A549 (cell line): ENCODE measurements around the gene SCRT2. TPM values are rescaled to one million over a fixed set of nuclear protein-coding genes. Genes with fewer than 3 reads are reported as not detected.

Experiments used
- ATAC-seq, 2 experiments: fragments of 200-7000 bp in 1 of 2; fragments of >200 bp in 1 of 2; cut with Nextera tagmentation in 1 of 2; cut with Tn5 transposase in 1 of 2; 3 replicates each; pipeline versions ENCODE4 v1.8.0 to v1.9.1; 2018 to 2020; ENCODE audit warnings: mild to moderate bottlenecking in 1 of 2, moderate library complexity in 1 of 2
- CTCF ChIA-PET: fragments of 300-600 bp; sonication (Branson Sonifier 250); formaldehyde crosslinking; extraction: SDS; loops from one replicate; lab custom pipeline; 2021; ENCODE audit warnings: antibody characterized with exemption, inconsistent platforms; lab: Yijun Ruan, JAX
- POLR2A ChIA-PET: fragments of 350-600 bp; formaldehyde crosslinking; extraction: SDS; loops from one replicate; lab custom pipeline; 2021; ENCODE audit warnings: antibody characterized with exemption, inconsistent platforms; lab: Yijun Ruan, JAX
- DNase-seq, 2 experiments: peaks; one replicate each; pipeline versions ENCODE4 v3.0.0 to v3.0.0-alpha.2; 2011 to 2016; ENCODE audit warnings: low read depth in 1 of 2, low spot score in 1 of 2
- FAIRE-seq: peaks from 2 replicates; lab custom pipeline; 2011; peaks lifted over from hg19 to GRCh38; lab: Jason Lieb, UNC
- H3K27ac ChIP-seq, 2 experiments: fragments of >200 bp; sonication (Bioruptor Twin); formaldehyde crosslinking; 3 replicates each; pipeline ENCODE4 v1.5.1; 2016 to 2017
- H3K4me1 ChIP-seq: fragments of >200 bp; sonication (Bioruptor Twin); formaldehyde crosslinking; 3 replicates; pipeline ENCODE4 v1.6.1; 2016
- H3K4me2 ChIP-seq: fragments of >200 bp; sonication (Bioruptor Twin); formaldehyde crosslinking; 3 replicates; pipeline ENCODE4 v1.6.1; 2016
- H3K4me3 ChIP-seq: fragments of >200 bp; sonication (Bioruptor Twin); formaldehyde crosslinking; 3 replicates; pipeline ENCODE4 v1.5.1; 2016
- H3K9me3 ChIP-seq: fragments of >200 bp; sonication (Bioruptor Twin); formaldehyde crosslinking; 3 replicates; pipeline ENCODE4 v1.6.1; 2016
- ATOH8 ChIP-seq: fragments of 250-450 bp; sonication (Bioruptor Pico); IDR thresholded peaks from 2 replicates; pipeline ENCODE4 v1.5.0; 2020; ENCODE audit warnings: low read depth, mild to moderate bottlenecking, moderate library complexity
- BCL3 ChIP-seq: fragments of >200 bp; sonication (Bioruptor Twin); formaldehyde crosslinking; IDR thresholded peaks from 3 replicates; pipeline ENCODE4 v1.6.1; 2016
- CBX2 ChIP-seq: fragments of 200-600 bp; sonication (generic); IDR thresholded peaks from 2 replicates; pipeline ENCODE4 v1.6.1; 2016; ENCODE audit warnings: low read depth, mild to moderate bottlenecking, borderline replicate concordance
- CBX8 ChIP-seq: fragments of 200-600 bp; sonication (generic); IDR thresholded peaks from 2 replicates; pipeline ENCODE4 v1.6.1; 2016
- CHD2 ChIP-seq: fragments of 150-350 bp; IDR thresholded peaks from 2 replicates; pipeline ENCODE4 v1.6.1; 2014; ENCODE audit warnings: low read length; ENCODE audit not compliant: partially characterized antibody
- CTCF ChIP-seq: fragments of >200 bp; sonication (Bioruptor Twin); formaldehyde crosslinking; IDR thresholded peaks from 3 replicates; pipeline ENCODE4 v1.5.1; 2016
- E2F6 ChIP-seq: IDR thresholded peaks from 2 replicates; pipeline ENCODE4 v1.6.1; 2012; ENCODE audit warnings: low read depth, borderline replicate concordance
- EHMT2 ChIP-seq: fragments of 200-600 bp; sonication (generic); IDR thresholded peaks from 2 replicates; pipeline ENCODE4 v1.6.1; 2016; ENCODE audit warnings: antibody characterized with exemption, low read depth, mild to moderate bottlenecking, moderate library complexity
- ELK1 ChIP-seq: fragments of 150-350 bp; IDR thresholded peaks from 2 replicates; pipeline ENCODE4 v1.6.1; 2014; ENCODE audit warnings: low read depth, mild to moderate bottlenecking, low read length
- EP300 ChIP-seq, 2 experiments: fragments of >200 bp; sonication (Bioruptor Twin); formaldehyde crosslinking; IDR thresholded peaks; 2 replicates in 1 of 2; 3 replicates in 1 of 2; pipeline ENCODE4 v1.6.1; 2016 to 2017
- ESRRA ChIP-seq: fragments of 150-350 bp; IDR thresholded peaks from 2 replicates; pipeline ENCODE4 v1.6.1; 2014; ENCODE audit warnings: mild to moderate bottlenecking, low read length, borderline replicate concordance
- FOSB ChIP-seq: fragments of 250-450 bp; sonication (Bioruptor Pico); IDR thresholded peaks from 2 replicates; pipeline ENCODE4 v1.5.0; 2020; ENCODE audit warnings: mild to moderate bottlenecking, moderate library complexity
- FOSL2 ChIP-seq, 2 experiments: fragments of 450-650 bp in 1 of 2; fragments of >200 bp in 1 of 2; sonication (Bioruptor Twin) in 1 of 2; formaldehyde crosslinking; IDR thresholded peaks; 2 replicates each; pipeline versions ENCODE4 v1.5.0 to v1.6.1; 2016 to 2020; ENCODE audit warnings: mild to moderate bottlenecking in 1 of 2, moderate library complexity in 1 of 2
- GATA3 ChIP-seq: IDR thresholded peaks from 2 replicates; pipeline ENCODE4 v1.6.1; 2012; ENCODE audit warnings: borderline replicate concordance
- HDAC2 ChIP-seq: fragments of 200-600 bp; sonication (generic); IDR thresholded peaks from 2 replicates; pipeline ENCODE4 v1.6.1; 2016
- HOXB13 ChIP-seq: fragments of 250-450 bp; sonication (Bioruptor Pico); IDR thresholded peaks from 2 replicates; pipeline ENCODE4 v1.5.0; 2020; ENCODE audit warnings: low read depth, mild to moderate bottlenecking, moderate library complexity
- HOXB5 ChIP-seq: fragments of 250-450 bp; sonication (Bioruptor Pico); IDR thresholded peaks from 2 replicates; pipeline ENCODE4 v1.5.0; 2020; ENCODE audit warnings: mild to moderate bottlenecking, moderate library complexity
- JUN ChIP-seq, 2 experiments: fragments of >200 bp; sonication (Bioruptor Twin); formaldehyde crosslinking; IDR thresholded peaks; 2 replicates in 1 of 2; 3 replicates in 1 of 2; pipeline ENCODE4 v1.6.1; 2016 to 2017
- JUNB ChIP-seq: fragments of >200 bp; sonication (Bioruptor Twin); formaldehyde crosslinking; IDR thresholded peaks from 2 replicates; pipeline ENCODE4 v1.6.1; 2016
- KDM1A ChIP-seq: fragments of 200-600 bp; sonication (generic); IDR thresholded peaks from 2 replicates; pipeline ENCODE4 v1.6.1; 2016; ENCODE audit warnings: low read depth, mild to moderate bottlenecking
- KDM5A ChIP-seq: fragments of 200-600 bp; sonication (generic); IDR thresholded peaks from 2 replicates; pipeline ENCODE4 v1.6.1; 2016; ENCODE audit warnings: antibody characterized with exemption, mild to moderate bottlenecking
- MAFK ChIP-seq: fragments of 450-650 bp; IDR thresholded peaks from 2 replicates; pipeline ENCODE4 v1.6.1; 2014; ENCODE audit not compliant: partially characterized antibody
- MAZ ChIP-seq: fragments of 150-350 bp; IDR thresholded peaks from 2 replicates; pipeline ENCODE4 v1.6.1; 2014; ENCODE audit warnings: antibody characterized with exemption, low read depth, low read length, borderline replicate concordance
- MYC ChIP-seq: IDR thresholded peaks from 2 replicates; pipeline ENCODE4 v1.6.1; 2012; ENCODE audit warnings: mild to moderate bottlenecking, inconsistent platforms, low read length, improper control_type of control experiment, borderline replicate concordance
- NFE2L2 ChIP-seq: fragments of 150-350 bp; conservative IDR thresholded peaks from 2 replicates; pipeline ENCODE4 v1.6.1; 2014; ENCODE audit warnings: low read length
- PBX3 ChIP-seq: IDR thresholded peaks from 2 replicates; pipeline ENCODE4 v1.6.1; 2012
- PHF8 ChIP-seq: fragments of 200-600 bp; sonication (generic); IDR thresholded peaks from 2 replicates; pipeline ENCODE4 v1.6.1; 2016; ENCODE audit warnings: low read depth, mild to moderate bottlenecking, antibody characterized with exemption, moderate library complexity, borderline replicate concordance
- RARB ChIP-seq: fragments of 250-450 bp; sonication (Bioruptor Pico); IDR thresholded peaks from 2 replicates; pipeline ENCODE4 v1.8.0; 2021; ENCODE audit warnings: mild to moderate bottlenecking, moderate library complexity
- RCOR1 ChIP-seq: fragments of 150-350 bp; IDR thresholded peaks from 2 replicates; pipeline ENCODE4 v1.6.1; 2014; ENCODE audit warnings: antibody characterized with exemption, low read length, low read depth
- RNF2 ChIP-seq: fragments of 200-600 bp; sonication (generic); IDR thresholded peaks from 2 replicates; pipeline ENCODE4 v1.6.1; 2016; ENCODE audit warnings: low read depth, mild to moderate bottlenecking, antibody characterized with exemption, moderate library complexity, borderline replicate concordance
- SREBF2 ChIP-seq: fragments of 450-650 bp; IDR thresholded peaks from 2 replicates; pipeline ENCODE4 v1.6.1; 2014; ENCODE audit warnings: mild to moderate bottlenecking, moderate library complexity
- TFCP2L1 ChIP-seq: fragments of 250-450 bp; sonication (Bioruptor Pico); IDR thresholded peaks from 2 replicates; pipeline ENCODE4 v1.5.0; 2021; ENCODE audit warnings: mild to moderate bottlenecking
- TP53 ChIP-seq: fragments of 250-450 bp; sonication (Bioruptor Pico); IDR thresholded peaks from 2 replicates; pipeline ENCODE4 v1.5.0; 2021; ENCODE audit warnings: mild to moderate bottlenecking, moderate library complexity
- ZFP36 ChIP-seq: fragments of 450-650 bp; IDR thresholded peaks from 2 replicates; pipeline ENCODE4 v1.6.1; 2014; ENCODE audit warnings: borderline replicate concordance; ENCODE audit not compliant: partially characterized antibody
- ZNF302 ChIP-seq: fragments of 250-450 bp; sonication (Bioruptor Pico); IDR thresholded peaks from 2 replicates; pipeline ENCODE4 v1.9.0; 2021; ENCODE audit warnings: inconsistent platforms, mild to moderate bottlenecking, moderate library complexity
- ZSCAN20 ChIP-seq: fragments of 250-450 bp; sonication (Bioruptor Pico); IDR thresholded peaks from 2 replicates; pipeline ENCODE4 v1.8.0; 2022; ENCODE audit warnings: mild to moderate bottlenecking, moderate library complexity
- WGBS: methylation state at CpG from one replicate; pipeline ENCODE4 v1.1.6; 2017; ENCODE audit errors: missing lambda C conversion rate; 5-methylcytosine and 5-hydroxymethylcytosine counted together
- polyA plus RNA-seq, 4 experiments: library from polyadenylated mRNA; depleted of rRNA in 3 of 4; stranded (reverse); fragments of >200 nt; fragmentation: RNase III in 1 of 4; extraction: RNeasy Plus Mini Kit Qiagen cat#74134 plus additional on column Dnase treatment in 1 of 4; gene quantifications; 2 replicates in 3 of 4; 3 replicates in 1 of 4; pipeline ENCODE4 v1.2.3, GENCODE V29; 2011 to 2017

The SCRT2 gene
- polyA plus RNA-seq, 2 of the 4 experiments (the other 2 are of a cell fraction), result not detected

GRCh38 chr20:672963-673602 is 2.5 kb downstream of the SCRT2 start:
- DNase-seq, result peak; percentile 47 to 65
- WGBS, result 47% methylated on average over 5 of the region's 7 CpGs
- H3K4me1 ChIP-seq, result peaks cover 19% of the 10 kb centered on the region
- FAIRE-seq, result no peak
- no peak overlapping the region for H3K4me2 ChIP-seq
- H3K9me3 ChIP-seq, result no peaks in the 10 kb centered on the region
- ATAC-seq, result peak in 1 of 2 experiments; percentile 65; a peak in 3 of 6 replicates
- CTCF ChIA-PET, result interaction anchor here (1.0 to 4.4 kb wide), 7 partner anchors 10 to 110 kb away, joined by 3 to 29 read pairs (median 5); no protein-coding TSS in a partner anchor
- no peak overlapping the region for H3K27ac ChIP-seq
- POLR2A ChIA-PET, result no interaction called here
- no peak overlapping the region for H3K4me3 ChIP-seq
- no peak for TF ChIP-seq RCOR1
- no peak for TF ChIP-seq ATOH8
- TF ChIP-seq RARB, result no peak
- no peak for TF ChIP-seq CBX2
- TF ChIP-seq FOSB, result no peak
- no peak for TF ChIP-seq SREBF2
- no peak for TF ChIP-seq TP53 (CRISPR knock-in tag)
- no peak for TF ChIP-seq PBX3
- no peak for TF ChIP-seq NFE2L2
- TF ChIP-seq KDM5A, result no peak
- TF ChIP-seq ZFP36, result peak; percentile 83
- no peak for TF ChIP-seq MAZ
- no peak for TF ChIP-seq TFCP2L1 (CRISPR knock-in tag)
- TF ChIP-seq GATA3, result no peak
- peak; percentile 25; the same call in 1 of the 3 replicates for TF ChIP-seq CTCF
- no peak for TF ChIP-seq FOSL2 (IDR thresholded peaks at IDR 0.05)
- TF ChIP-seq FOSL2 (CRISPR knock-in tag; IDR thresholded peaks at IDR 0.05), result no peak
- TF ChIP-seq EHMT2, result no peak
- no peak for TF ChIP-seq BCL3
- 0 out of 2 replicates have a peak, but pooled peaks have one; percentile 50 for TF ChIP-seq HDAC2
- TF ChIP-seq HOXB5 (CRISPR knock-in tag), result no peak
- peak; percentile 92 for TF ChIP-seq KDM1A
- TF ChIP-seq EP300 (IDR thresholded peaks at IDR 0.05), result no peak
- no peak for TF ChIP-seq RNF2
- TF ChIP-seq ZSCAN20 (CRISPR knock-in tag), result no peak
- no peak for TF ChIP-seq E2F6
- TF ChIP-seq MYC, result no peak
- TF ChIP-seq HOXB13 (CRISPR knock-in tag), result no peak
- no peak for TF ChIP-seq ZNF302
- TF ChIP-seq CHD2, result no peak
- TF ChIP-seq JUNB, result no peak
- TF ChIP-seq ESRRA, result no peak
- TF ChIP-seq ELK1, result no peak
- no peak for TF ChIP-seq PHF8
- no peak for TF ChIP-seq JUN (IDR thresholded peaks at IDR 0.05)
- TF ChIP-seq MAFK, result no peak
- no peak for TF ChIP-seq CBX8
